ENCODE data around the gene RXRB.

RXRB gene

GRCh38 chr6:33201147-33201545 lies 681 bp upstream of the RXRB start:
- Histone ChIP-seq H3K27me3 (ENCODE audit: control insufficient read depth, insufficient read depth, low read length) (no peaks in the 10 kb centered on the region), H3K4me3 (ENCODE audit: low read length) (peak overlapping the region; percentile 91), H3K4me1 (ENCODE audit: control insufficient read depth, insufficient read depth, low read length) (peaks cover 19% of the 10 kb centered on the region), H3K27ac (ENCODE audit: low read depth, low read length) (peak overlapping the region; percentile 99), H3K9ac (ENCODE audit: low read length) (peak overlapping the region; percentile 74), H3K36me3 (ENCODE audit: control insufficient read depth, insufficient read depth, low read length) (peaks cover 29% of the 10 kb centered on the region)

- Histone ChIP-seq H3K4me3 (ENCODE audit: low read length) (peak overlapping the region; percentile 91), H3K9ac (ENCODE audit: low read length) (peak overlapping the region; percentile 99), H3K27me3 (ENCODE audit: control insufficient read depth, insufficient read depth, low read length) (no peaks in the 10 kb centered on the region), H3K27ac (ENCODE audit: low read depth, low read length) (peak overlapping the region; percentile 99), H3K36me3 (ENCODE audit: control insufficient read depth, insufficient read depth, low read length) (peaks cover 39% of the 10 kb centered on the region), H3K4me1 (ENCODE audit: control insufficient read depth, insufficient read depth, low read length) (peaks cover 19% of the 10 kb centered on the region)
Measured at GRCh38 chr6:33199687-33200218, 712 bp downstream of the RXRB start.

- Histone ChIP-seq H3K27ac (ENCODE audit: low read depth, low read length) (no peak overlapping the region), H3K36me3 (ENCODE audit: control insufficient read depth, insufficient read depth, low read length) (peaks cover 43% of the 10 kb centered on the region), H3K4me1 (ENCODE audit: control insufficient read depth, insufficient read depth, low read length) (peaks cover 17% of the 10 kb centered on the region), H3K9ac (ENCODE audit: low read length) (no peak overlapping the region), H3K4me3 (ENCODE audit: low read length) (peak overlapping the region; percentile 91), H3K27me3 (ENCODE audit: control insufficient read depth, insufficient read depth, low read length) (no peaks in the 10 kb centered on the region)
Measured at GRCh38 chr6:33198853-33199436, 1.5 kb downstream of the RXRB start.

- Histone ChIP-seq H3K4me3 (ENCODE audit: low read length) (no peak overlapping the region), H3K27me3 (ENCODE audit: control insufficient read depth, insufficient read depth, low read length) (no peaks in the 10 kb centered on the region), H3K4me1 (ENCODE audit: control insufficient read depth, insufficient read depth, low read length) (peaks cover 15% of the 10 kb centered on the region), H3K27ac (ENCODE audit: low read depth, low read length) (no peak overlapping the region), H3K9ac (ENCODE audit: low read length) (no peak overlapping the region), H3K36me3 (ENCODE audit: control insufficient read depth, insufficient read depth, low read length) (peaks cover 37% of the 10 kb centered on the region)
Measured at GRCh38 chr6:33198159-33198852, 2.2 kb downstream of the RXRB start.

GRCh38 chr6:33197431-33198048 lies 2.9 kb downstream of the RXRB start:
- Histone ChIP-seq H3K4me3 (ENCODE audit: low read length) (no peak overlapping the region), H3K9ac (ENCODE audit: low read length) (no peak overlapping the region), H3K36me3 (ENCODE audit: control insufficient read depth, insufficient read depth, low read length) (peaks cover 33% of the 10 kb centered on the region), H3K27me3 (ENCODE audit: control insufficient read depth, insufficient read depth, low read length) (peaks cover 1% of the 10 kb centered on the region), H3K27ac (ENCODE audit: low read depth, low read length) (no peak overlapping the region), H3K4me1 (ENCODE audit: control insufficient read depth, insufficient read depth, low read length) (peaks cover 14% of the 10 kb centered on the region)

GRCh38 chr6:33195304-33196165 lies 4.9 kb downstream of the RXRB start:
- H3K27ac ChIP-seq (ENCODE audit: low read depth, low read length) = no peak overlapping the region
- no peaks in the 10 kb centered on the region for H3K4me1 ChIP-seq (ENCODE audit: control insufficient read depth, insufficient read depth, low read length)
- H3K27me3 ChIP-seq (ENCODE audit: control insufficient read depth, insufficient read depth, low read length) = peaks cover 13% of the 10 kb centered on the region

GRCh38 chr6:33194431-33194979 lies 6.0 kb downstream of the RXRB start:
- no peak overlapping the region for H3K4me3 ChIP-seq (ENCODE audit: low read length)
- H3K4me1 ChIP-seq (ENCODE audit: control insufficient read depth, insufficient read depth, low read length) = no peaks in the 10 kb centered on the region
- H3K36me3 ChIP-seq (ENCODE audit: control insufficient read depth, insufficient read depth, low read length) = peaks cover 28% of the 10 kb centered on the region
- no peak overlapping the region for H3K9ac ChIP-seq (ENCODE audit: low read length)
- H3K27me3 ChIP-seq (ENCODE audit: control insufficient read depth, insufficient read depth, low read length) = peaks cover 13% of the 10 kb centered on the region
- H3K27ac ChIP-seq (ENCODE audit: low read depth, low read length) = no peak overlapping the region

More at GRCh38 chr6:33195304-33196165, 4.9 kb downstream of the RXRB start:
- H3K4me3 ChIP-seq (ENCODE audit: low read length) = no peak overlapping the region
- no peak overlapping the region for H3K9ac ChIP-seq (ENCODE audit: low read length)
- peaks cover 28% of the 10 kb centered on the region for H3K36me3 ChIP-seq (ENCODE audit: control insufficient read depth, insufficient read depth, low read length)

GRCh38 chr6:33193619-33194018 lies 6.8 kb downstream of the RXRB start:
- H3K27me3 ChIP-seq (ENCODE audit: control insufficient read depth, insufficient read depth, low read length) = peaks cover 13% of the 10 kb centered on the region
- H3K36me3 ChIP-seq (ENCODE audit: control insufficient read depth, insufficient read depth, low read length) = peaks cover 28% of the 10 kb centered on the region
- no peaks in the 10 kb centered on the region for H3K4me1 ChIP-seq (ENCODE audit: control insufficient read depth, insufficient read depth, low read length)
- H3K27ac ChIP-seq (ENCODE audit: low read depth, low read length) = peak overlapping the region; percentile 37
- no peak overlapping the region for H3K9ac ChIP-seq (ENCODE audit: low read length)
- H3K4me3 ChIP-seq (ENCODE audit: low read length) = no peak overlapping the region

GRCh38 chr6:33192671-33193602 lies 7.5 kb downstream of the RXRB start:
- H3K27ac ChIP-seq (ENCODE audit: low read depth, low read length) = peak overlapping the region; percentile 37
- H3K4me1 ChIP-seq (ENCODE audit: control insufficient read depth, insufficient read depth, low read length) = no peaks in the 10 kb centered on the region
- peaks cover 28% of the 10 kb centered on the region for H3K36me3 ChIP-seq (ENCODE audit: control insufficient read depth, insufficient read depth, low read length)
- peak overlapping the region; percentile 6 for H3K9ac ChIP-seq (ENCODE audit: low read length)
- H3K4me3 ChIP-seq (ENCODE audit: low read length) = peak overlapping the region; percentile 45
- H3K27me3 ChIP-seq (ENCODE audit: control insufficient read depth, insufficient read depth, low read length) = peaks cover 17% of the 10 kb centered on the region

- H3K4me1 ChIP-seq (ENCODE audit: control insufficient read depth, insufficient read depth, low read length) = no peaks in the 10 kb centered on the region
- peaks cover 17% of the 10 kb centered on the region for H3K27me3 ChIP-seq (ENCODE audit: control insufficient read depth, insufficient read depth, low read length)
- peaks cover 23% of the 10 kb centered on the region for H3K36me3 ChIP-seq (ENCODE audit: control insufficient read depth, insufficient read depth, low read length)
- H3K4me3 ChIP-seq (ENCODE audit: low read length) = peak within 1 kb of the TSS; percentile 45
- peak within 1 kb of the TSS; percentile 6 for H3K9ac ChIP-seq (ENCODE audit: low read length)
- peak within 1 kb of the TSS; percentile 37 for H3K27ac ChIP-seq (ENCODE audit: low read depth, low read length)
Measured at GRCh38 chr6:33192105-33192646, 8.3 kb downstream of the RXRB start, which contains the start of gene COL11A2. TSS of gene COL11A2 (minus strand) at chr6:33192467. CDS start at chr6:33192240, 227 bp downstream.
